ENCODE data around the gene USP17L19.
"Not testable (repeated sequence)": the region's sequence is repeated elsewhere in the genome, so short reads cannot be mapped to it uniquely, and the experiment has no call there.

DNA sequence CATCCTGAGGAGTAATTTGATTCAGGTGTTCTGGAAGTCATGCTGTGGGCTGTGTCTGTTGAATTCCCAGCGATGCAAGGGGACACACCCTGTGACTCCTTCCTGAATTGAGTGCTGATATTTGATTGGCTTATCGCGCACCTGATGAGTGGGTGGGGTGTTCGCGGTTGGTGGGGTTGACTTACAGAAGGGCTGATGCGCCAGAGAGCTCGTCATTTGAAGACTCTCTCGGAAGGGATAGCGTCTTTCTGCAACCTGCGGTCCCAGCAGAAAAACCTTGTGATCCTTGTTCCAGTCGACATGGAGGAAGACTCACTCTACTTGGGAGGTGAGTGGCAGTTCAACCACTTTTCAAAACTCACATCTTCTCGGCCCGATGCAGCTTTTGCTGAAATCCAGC is 9.4 kb downstream of the USP17L19 start, which contains the start of gene USP17L21:
- not testable (repeated sequence) for TF ChIP-seq NR2C2 (CRISPR knock-in tag; IDR thresholded peaks at IDR 0.05); CTCF (IDR thresholded peaks at IDR 0.05); ELF4 (CRISPR knock-in tag; IDR thresholded peaks at IDR 0.05; ENCODE audit: low read depth); CREM (CRISPR knock-in tag; IDR thresholded peaks at IDR 0.05); PRDM15 (CRISPR knock-in tag; IDR thresholded peaks at IDR 0.05); ZNF423 (CRISPR knock-in tag; IDR thresholded peaks at IDR 0.05); NR1H2 (CRISPR knock-in tag; IDR thresholded peaks at IDR 0.05); SP1 (CRISPR knock-in tag; conservative IDR thresholded peaks at IDR 0.05)
- TF ChIP-seq, protein P1, sequence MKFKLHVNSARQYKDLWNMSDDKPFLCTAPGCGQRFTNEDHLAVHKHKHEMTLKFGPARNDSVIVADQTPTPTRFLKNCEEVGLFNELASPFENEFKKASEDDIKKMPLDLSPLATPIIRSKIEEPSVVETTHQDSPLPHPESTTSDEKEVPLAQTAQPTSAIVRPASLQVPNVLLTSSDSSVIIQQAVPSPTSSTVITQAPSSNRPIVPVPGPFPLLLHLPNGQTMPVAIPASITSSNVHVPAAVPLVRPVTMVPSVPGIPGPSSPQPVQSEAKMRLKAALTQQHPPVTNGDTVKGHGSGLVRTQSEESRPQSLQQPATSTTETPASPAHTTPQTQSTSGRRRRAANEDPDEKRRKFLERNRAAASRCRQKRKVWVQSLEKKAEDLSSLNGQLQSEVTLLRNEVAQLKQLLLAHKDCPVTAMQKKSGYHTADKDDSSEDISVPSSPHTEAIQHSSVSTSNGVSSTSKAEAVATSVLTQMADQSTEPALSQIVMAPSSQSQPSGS (CRISPR knock-in tag; IDR thresholded peaks at IDR 0.05; ENCODE audit: borderline replicate concordance, low read depth) = not testable (repeated sequence)
- TF ChIP-seq, protein P2, sequence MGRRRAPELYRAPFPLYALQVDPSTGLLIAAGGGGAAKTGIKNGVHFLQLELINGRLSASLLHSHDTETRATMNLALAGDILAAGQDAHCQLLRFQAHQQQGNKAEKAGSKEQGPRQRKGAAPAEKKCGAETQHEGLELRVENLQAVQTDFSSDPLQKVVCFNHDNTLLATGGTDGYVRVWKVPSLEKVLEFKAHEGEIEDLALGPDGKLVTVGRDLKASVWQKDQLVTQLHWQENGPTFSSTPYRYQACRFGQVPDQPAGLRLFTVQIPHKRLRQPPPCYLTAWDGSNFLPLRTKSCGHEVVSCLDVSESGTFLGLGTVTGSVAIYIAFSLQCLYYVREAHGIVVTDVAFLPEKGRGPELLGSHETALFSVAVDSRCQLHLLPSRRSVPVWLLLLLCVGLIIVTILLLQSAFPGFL (CRISPR knock-in tag; IDR thresholded peaks at IDR 0.05; ENCODE audit: borderline replicate concordance) = not testable (repeated sequence)
- TF ChIP-seq, protein P3, sequence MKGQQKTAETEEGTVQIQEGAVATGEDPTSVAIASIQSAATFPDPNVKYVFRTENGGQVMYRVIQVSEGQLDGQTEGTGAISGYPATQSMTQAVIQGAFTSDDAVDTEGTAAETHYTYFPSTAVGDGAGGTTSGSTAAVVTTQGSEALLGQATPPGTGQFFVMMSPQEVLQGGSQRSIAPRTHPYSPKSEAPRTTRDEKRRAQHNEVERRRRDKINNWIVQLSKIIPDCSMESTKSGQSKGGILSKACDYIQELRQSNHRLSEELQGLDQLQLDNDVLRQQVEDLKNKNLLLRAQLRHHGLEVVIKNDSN (CRISPR knock-in tag; IDR thresholded peaks at IDR 0.05) = not testable (repeated sequence)
- TF ChIP-seq, protein P4, sequence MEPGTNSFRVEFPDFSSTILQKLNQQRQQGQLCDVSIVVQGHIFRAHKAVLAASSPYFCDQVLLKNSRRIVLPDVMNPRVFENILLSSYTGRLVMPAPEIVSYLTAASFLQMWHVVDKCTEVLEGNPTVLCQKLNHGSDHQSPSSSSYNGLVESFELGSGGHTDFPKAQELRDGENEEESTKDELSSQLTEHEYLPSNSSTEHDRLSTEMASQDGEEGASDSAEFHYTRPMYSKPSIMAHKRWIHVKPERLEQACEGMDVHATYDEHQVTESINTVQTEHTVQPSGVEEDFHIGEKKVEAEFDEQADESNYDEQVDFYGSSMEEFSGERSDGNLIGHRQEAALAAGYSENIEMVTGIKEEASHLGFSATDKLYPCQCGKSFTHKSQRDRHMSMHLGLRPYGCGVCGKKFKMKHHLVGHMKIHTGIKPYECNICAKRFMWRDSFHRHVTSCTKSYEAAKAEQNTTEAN (CRISPR knock-in tag; IDR thresholded peaks at IDR 0.05) = not testable (repeated sequence)
